ENCODE measurements around the gene IMPA2.

Gene IMPA2

GRCh38 chr18:12023375-12023774, 42.1 kb downstream of the IMPA2 start:
- H3K4me3 ChIP-seq (ENCODE audit: low read length), result no peak overlapping the region
- no peak for DNase-seq (ENCODE audit: low read depth)
- TF ChIP-seq CTCF (conservative IDR thresholded peaks at IDR 0.05; ENCODE audit: low read depth, low read length), result no peak

GRCh38 chr18:12026562-12026961, 45.3 kb downstream of the IMPA2 start:
- TF ChIP-seq CTCF (conservative IDR thresholded peaks at IDR 0.05; ENCODE audit: low read depth, low read length), result no peak
- no peak for DNase-seq (ENCODE audit: low read depth)
- no peak overlapping the region for H3K4me3 ChIP-seq (ENCODE audit: low read length)

DNA sequence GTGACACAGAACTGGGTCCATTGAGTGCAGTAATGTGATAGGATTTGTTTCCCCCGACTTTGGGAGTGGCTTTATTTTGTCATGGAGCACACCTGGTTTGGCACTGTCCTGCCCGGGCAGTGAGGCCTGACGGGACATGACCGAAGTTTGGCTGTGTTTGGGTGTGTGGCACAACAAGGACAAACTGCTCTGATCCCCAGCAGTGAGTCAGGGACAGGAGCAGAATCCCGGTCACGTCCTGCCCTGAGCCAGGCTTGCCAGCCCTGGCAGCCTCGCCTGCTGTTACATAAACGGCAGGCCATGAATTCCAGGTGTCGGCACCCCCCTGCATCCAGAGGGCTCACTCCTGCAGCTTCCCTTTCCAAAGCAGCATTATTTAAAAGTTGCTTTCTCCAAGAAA, 45.7 kb downstream of the IMPA2 start:
- TF ChIP-seq CTCF (conservative IDR thresholded peaks at IDR 0.05; ENCODE audit: low read depth, low read length), result no peak
- no peak for DNase-seq (ENCODE audit: low read depth)
- H3K4me3 ChIP-seq (ENCODE audit: low read length), result no peak overlapping the region

- no peak overlapping the region for H3K4me3 ChIP-seq (ENCODE audit: low read length)
- no peak for TF ChIP-seq CTCF (conservative IDR thresholded peaks at IDR 0.05; ENCODE audit: low read depth, low read length)
- DNase-seq (ENCODE audit: low read depth), result no peak
These were observed 46.2 kb downstream of the IMPA2 start for GRCh38 chr18:12027480-12027879.

DNA sequence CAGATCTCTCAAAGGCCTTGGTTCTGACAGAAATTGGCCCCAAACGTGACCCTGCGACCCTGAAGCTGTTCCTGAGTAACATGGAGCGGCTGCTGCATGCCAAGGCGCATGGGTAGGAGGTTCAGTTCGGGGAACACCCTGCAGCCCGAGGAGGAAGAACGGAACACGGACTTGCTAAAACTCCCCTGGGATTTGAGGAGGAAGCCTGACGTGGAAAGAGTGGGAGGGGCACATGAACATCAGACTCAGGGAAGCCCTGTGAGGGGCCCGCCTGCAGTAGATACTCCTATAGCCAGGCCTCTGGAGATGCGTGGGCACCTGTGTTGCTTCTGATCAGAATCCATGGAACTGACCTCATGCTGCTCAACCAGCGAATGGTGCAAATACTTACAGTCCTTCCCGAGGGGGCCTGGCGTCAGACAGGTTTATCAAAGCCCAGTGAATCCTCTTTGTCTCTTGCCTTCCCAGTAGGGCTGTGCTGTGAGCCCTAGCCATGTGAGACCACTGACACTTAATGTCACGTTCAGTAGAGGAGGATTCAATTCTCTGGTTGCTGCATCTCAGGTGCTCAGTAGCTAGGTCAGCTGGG, 46.8 kb downstream of the IMPA2 start:
- TF ChIP-seq CTCF (conservative IDR thresholded peaks at IDR 0.05; ENCODE audit: low read depth, low read length), result no peak
- DNase-seq (ENCODE audit: low read depth), result no peak

DNA sequence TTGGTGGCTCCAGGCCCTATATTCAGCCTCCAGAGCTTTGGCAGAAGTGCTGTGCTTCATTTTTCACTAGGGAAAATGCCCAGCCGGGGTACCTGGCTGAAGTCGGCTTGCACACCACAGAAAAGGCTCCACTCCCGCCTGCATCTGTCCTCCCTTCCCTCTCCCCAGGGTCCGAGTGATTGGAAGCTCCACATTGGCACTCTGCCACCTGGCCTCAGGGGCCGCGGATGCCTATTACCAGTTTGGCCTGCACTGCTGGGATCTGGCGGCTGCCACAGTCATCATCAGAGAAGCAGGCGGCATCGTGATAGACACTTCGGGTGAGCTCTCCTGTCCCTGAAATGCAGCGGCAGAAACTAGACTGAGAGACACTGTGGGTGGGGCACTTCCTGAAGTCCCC, 47.4 kb downstream of the IMPA2 start:
- DNase-seq (ENCODE audit: low read depth), result no peak
- no peak overlapping the region for H3K4me3 ChIP-seq (ENCODE audit: low read length)
- no peak for TF ChIP-seq CTCF (conservative IDR thresholded peaks at IDR 0.05; ENCODE audit: low read depth, low read length)

More for the DNA sequence above, 46.8 kb downstream of the IMPA2 start:
- no peak overlapping the region for H3K4me3 ChIP-seq (ENCODE audit: low read length)

DNA sequence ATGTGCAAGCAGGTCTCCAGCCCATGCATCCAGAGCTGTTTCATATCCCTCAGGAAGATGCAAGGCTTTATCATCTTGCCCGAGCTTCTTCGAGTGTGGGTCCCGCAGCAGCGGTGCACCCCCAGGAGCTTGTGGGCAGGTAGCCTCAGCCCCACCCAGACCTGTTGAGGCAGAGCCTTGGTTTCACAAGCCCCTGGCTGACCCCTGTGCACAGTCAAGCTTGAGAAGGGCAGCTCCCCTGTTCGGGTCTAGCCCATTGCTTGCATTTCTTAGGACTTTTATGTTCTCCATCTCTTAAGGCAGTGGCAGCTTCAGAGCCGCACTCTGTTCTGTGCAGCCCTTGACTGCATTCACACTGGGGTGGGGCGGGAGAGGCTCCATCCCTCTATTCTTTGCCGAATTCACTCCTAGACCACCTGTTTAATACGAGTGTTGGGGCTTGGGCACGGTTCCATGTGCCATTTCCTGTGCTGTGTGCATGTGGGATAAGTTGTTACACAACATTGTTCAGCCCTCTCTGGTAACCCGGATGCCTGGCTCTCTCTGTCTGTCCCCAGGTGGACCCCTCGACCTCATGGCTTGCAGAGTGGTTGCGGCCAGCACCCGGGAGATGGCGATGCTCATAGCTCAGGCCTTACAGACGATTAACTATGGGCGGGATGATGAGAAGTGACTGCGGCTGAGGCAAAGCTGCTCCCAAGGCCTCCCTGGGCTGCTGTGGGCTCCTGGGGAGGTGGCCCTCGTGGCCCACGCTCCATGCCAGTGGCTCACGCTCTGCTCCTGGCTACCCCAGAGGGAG, 48.7 kb downstream of the IMPA2 start:
- no peak for TF ChIP-seq CTCF (conservative IDR thresholded peaks at IDR 0.05; ENCODE audit: low read depth, low read length)
- no peak for DNase-seq (ENCODE audit: low read depth)
- H3K4me3 ChIP-seq (ENCODE audit: low read length), result no peak overlapping the region

All from retinal pigment epithelial cell (primary cell).